ENCODE data around the gene ACD. TPM values are rescaled to one million over a fixed set of nuclear protein-coding genes. Genes with fewer than 3 reads are reported as not detected.

The ACD gene
- total and polyA plus RNA-seq, 2 of the 8 experiments (the other 6 are each of a cell fraction or from before 2014, with no cell fraction given) = 34.8 to 58.0 TPM

DNA sequence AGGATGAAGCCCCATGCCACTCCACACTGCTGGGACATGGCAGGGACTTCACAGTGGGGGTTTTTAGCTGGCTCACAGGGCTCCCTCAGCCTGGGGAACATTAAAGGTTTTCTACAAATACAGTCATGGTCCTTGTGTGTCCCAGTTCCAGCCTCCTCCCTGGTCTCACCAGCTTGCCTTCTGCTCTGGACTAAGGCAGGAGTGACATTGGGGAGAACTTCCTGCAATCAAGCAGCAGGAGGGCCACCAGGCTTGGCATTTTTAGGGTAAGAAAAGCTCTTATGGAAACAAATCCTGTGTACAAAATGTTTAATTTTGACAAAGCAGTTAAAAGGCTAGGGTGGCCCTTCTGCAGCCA lies 2.6 kb upstream of the ACD start:
- no peaks in the 10 kb centered on the region for H3K9me3 ChIP-seq (ENCODE audit: insufficient read depth in 2 of 2, low read depth in 1 of 2, low read length in 1 of 2)
- ChIA-PET CTCF (ENCODE audit: partially characterized antibody) (interaction anchor here (0.5 to 13.7 kb wide), 41 partner anchors 12 to 366 kb away, joined by 3 to 202 read pairs (median 4); partner anchors contain the start of genes ATP6V0D1, CARMIL2, CTCF and NRN1L), POLR2A (ENCODE audit: partially characterized antibody) (interaction anchor here (1.4 to 2.0 kb wide), 4 partner anchors 10 to 222 kb away, joined by 4 to 6 read pairs (median 4); partner anchors contain the start of gene NRN1L)
- H2BK15ac ChIP-seq (ENCODE audit: low read length) = no peak overlapping the region
- H3K4ac ChIP-seq (replicated peaks; ENCODE audit: insufficient read length, low read depth, low read length) = no peak overlapping the region
- no peak overlapping the region for H3K18ac ChIP-seq (ENCODE audit: extremely low read depth, low read length)
- H3K14ac ChIP-seq (ENCODE audit: insufficient read length) = no peak overlapping the region
- H3K23me2 ChIP-seq (ENCODE audit: low read depth, low read length) = peaks cover 27% of the 10 kb centered on the region
- H3K36me3 ChIP-seq (ENCODE audit: control insufficient read depth in 2 of 4, insufficient read depth in 4 of 4, low read length in 3 of 4) = peaks cover 0 to 4% (median under 1%) of the 10 kb centered on the region in 4 experiments; a peak in 1 of 8 replicates
- no peaks in the 10 kb centered on the region; the same call in 1 of the 2 replicates for H3K79me1 ChIP-seq (ENCODE audit: low read depth, low read length)
- no peak overlapping the region for H3K27ac ChIP-seq (ENCODE audit: low read depth, low read length)
- no peaks in the 10 kb centered on the region for H3K79me2 ChIP-seq (ENCODE audit: control insufficient read depth in 1 of 2, insufficient read depth in 2 of 2, low read length in 2 of 2)
- H3K4me3 ChIP-seq (ENCODE audit: extremely low read depth in 1 of 4, insufficient read depth in 2 of 4, low read depth in 3 of 4, low read length in 4 of 4) = no peak overlapping the region
- FAIRE-seq = no peak
- H4K91ac ChIP-seq (replicated peaks; ENCODE audit: insufficient read length, low read length) = no peak overlapping the region
- H2AFZ ChIP-seq (ENCODE audit: low read length) = no peak overlapping the region
- no peak overlapping the region for H4K5ac ChIP-seq (ENCODE audit: insufficient read length, low read depth, low read length)
- H2BK5ac ChIP-seq (ENCODE audit: low read depth, low read length) = no peak overlapping the region
- H4K20me1 ChIP-seq (replicated peaks in 1 of 2; ENCODE audit: control insufficient read depth in 1 of 2, insufficient read depth in 2 of 2, low read length in 2 of 2) = peaks cover 5 to 8% of the 10 kb centered on the region in 2 experiments
- no peak overlapping the region for H3K4me2 ChIP-seq (ENCODE audit: insufficient read depth in 1 of 2, low read depth in 2 of 2, low read length in 2 of 2)
- no peak overlapping the region for H3K23ac ChIP-seq (ENCODE audit: insufficient read length)
- TF ChIP-seq BACH1 (IDR thresholded peaks at IDR 0.05; ENCODE audit: low read length) (no peak), SAP30 (IDR thresholded peaks at IDR 0.05; ENCODE audit: insufficient read depth, insufficient replicate concordance, low read length) (no peak), TCF12 (IDR thresholded peaks at IDR 0.05; ENCODE audit: low read depth, low read length) (no peak), SIN3A (conservative IDR thresholded peaks at IDR 0.05 in 1 of 2, IDR thresholded peaks at IDR 0.05 in 1 of 2; ENCODE audit: low read depth in 1 of 2, low read length in 2 of 2) (no peak), SP4 (IDR thresholded peaks at IDR 0.05; ENCODE audit: low read length) (no peak), SP1 (IDR thresholded peaks at IDR 0.05; ENCODE audit: low read depth, low read length) (no peak), CBX8 (IDR thresholded peaks at IDR 0.05; ENCODE audit: borderline replicate concordance, low read depth, low read length) (no peak), NRF1 (IDR thresholded peaks at IDR 0.05; ENCODE audit: low read depth, low read length) (no peak), SIX5 (IDR thresholded peaks at IDR 0.05; ENCODE audit: low read depth, low read length) (no peak), RNF2 (IDR thresholded peaks at IDR 0.05; ENCODE audit: borderline replicate concordance, low read depth, low read length, missing control alignments, poor library complexity, severe bottlenecking) (no peak), POLR2A (IDR thresholded peaks at IDR 0.05; ENCODE audit: control extremely low read depth in 1 of 2, low read depth in 2 of 2, low read length in 2 of 2) (no peak), GTF2F1 (IDR thresholded peaks at IDR 0.05; ENCODE audit: borderline replicate concordance, low read depth, low read length) (no peak)
- H2BK20ac ChIP-seq (ENCODE audit: low read length) = no peak overlapping the region
- no peak overlapping the region for H3K56ac ChIP-seq (replicated peaks; ENCODE audit: insufficient read length, low read depth, low read length)
- H2BK12ac ChIP-seq (ENCODE audit: low read depth, low read length) = no peak overlapping the region
- DNase-seq (ENCODE audit: low read depth in 1 of 2, low spot score in 2 of 2) = no peak
- H2AK5ac ChIP-seq (ENCODE audit: low read depth, low read length) = no peak overlapping the region
- H3K9ac ChIP-seq (replicated peaks in 1 of 4; ENCODE audit: extremely low read depth in 1 of 4, low read depth in 3 of 4, low read length in 3 of 4) = no peak overlapping the region
- H3K4me1 ChIP-seq (replicated peaks in 1 of 4; ENCODE audit: control insufficient read depth in 3 of 4, insufficient read depth in 4 of 4, low read length in 3 of 4) = peaks cover 0 to 28% (median 17%) of the 10 kb centered on the region in 4 experiments; a peak in 5 of 7 replicates
- H3K27me3 ChIP-seq (replicated peaks in 1 of 4; ENCODE audit: control insufficient read depth in 3 of 4, extremely low read depth in 1 of 4, insufficient read depth in 3 of 4, low read length in 3 of 4) = peaks cover 0 to 3% (median under 1%) of the 10 kb centered on the region in 4 experiments; a peak in 2 of 7 replicates
- no peak overlapping the region for H2BK120ac ChIP-seq (replicated peaks; ENCODE audit: low read depth, low read length)
- no peak overlapping the region; the same call in 1 of the 2 replicates for H4K8ac ChIP-seq (ENCODE audit: extremely low read depth, insufficient read depth, low read length)
